ENCODE data around the gene LPAR4. TPM values are rescaled to one million over a fixed set of nuclear protein-coding genes. Genes with fewer than 3 reads are reported as not detected.

The LPAR4 gene, protein sequence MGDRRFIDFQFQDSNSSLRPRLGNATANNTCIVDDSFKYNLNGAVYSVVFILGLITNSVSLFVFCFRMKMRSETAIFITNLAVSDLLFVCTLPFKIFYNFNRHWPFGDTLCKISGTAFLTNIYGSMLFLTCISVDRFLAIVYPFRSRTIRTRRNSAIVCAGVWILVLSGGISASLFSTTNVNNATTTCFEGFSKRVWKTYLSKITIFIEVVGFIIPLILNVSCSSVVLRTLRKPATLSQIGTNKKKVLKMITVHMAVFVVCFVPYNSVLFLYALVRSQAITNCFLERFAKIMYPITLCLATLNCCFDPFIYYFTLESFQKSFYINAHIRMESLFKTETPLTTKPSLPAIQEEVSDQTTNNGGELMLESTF
- total RNA-seq (under 1 TPM; 0.94 to 0.99 TPM), polyA plus RNA-seq (ENCODE audit: insufficient read depth, low read depth, low replicate concordance) (not detected)
- long read RNA-seq, donor 1, partial matches to known transcripts: 0 of 2 reads
- long read RNA-seq, donor 1, other reads (novel, unspliced or antisense): 0 of 2 reads
- long read RNA-seq, donor 2, partial matches to known transcripts: 0 of 2 reads
- long read RNA-seq, donor 2, other reads (novel, unspliced or antisense): 0 of 2 reads

DNA sequence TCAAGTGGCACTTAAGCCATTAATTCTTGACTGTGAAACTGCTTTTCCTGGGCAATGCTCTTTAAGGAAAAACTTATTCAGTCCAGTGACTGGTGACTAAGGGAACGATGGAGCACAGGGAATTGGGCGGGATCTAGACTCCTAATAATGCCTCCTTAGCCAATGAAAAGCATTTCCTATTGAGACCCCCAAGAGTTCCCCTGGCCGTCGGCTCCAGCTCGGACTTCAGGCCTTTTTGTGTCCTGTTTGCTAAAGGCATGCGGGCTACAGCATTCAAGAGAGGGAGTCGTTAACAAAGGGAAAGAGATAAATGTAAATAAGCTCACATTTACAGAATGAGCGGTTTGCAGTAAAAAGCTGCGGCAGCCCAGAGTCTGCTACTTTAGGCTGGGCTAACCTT is at the start of gene LPAR4:
LPAR4 (plus strand) TSS at position 232 of the 400 bp plus-strand sequence. CDS start 7,150 bp downstream, outside the sequence.
- intact Hi-C loops (cut with DNase I; ENCODE audit: low total_unique reads): no loop called here
- TF ChIP-seq POLR2A (IDR thresholded peaks at IDR 0.05): no peak
- TF ChIP-seq, protein P1, sequence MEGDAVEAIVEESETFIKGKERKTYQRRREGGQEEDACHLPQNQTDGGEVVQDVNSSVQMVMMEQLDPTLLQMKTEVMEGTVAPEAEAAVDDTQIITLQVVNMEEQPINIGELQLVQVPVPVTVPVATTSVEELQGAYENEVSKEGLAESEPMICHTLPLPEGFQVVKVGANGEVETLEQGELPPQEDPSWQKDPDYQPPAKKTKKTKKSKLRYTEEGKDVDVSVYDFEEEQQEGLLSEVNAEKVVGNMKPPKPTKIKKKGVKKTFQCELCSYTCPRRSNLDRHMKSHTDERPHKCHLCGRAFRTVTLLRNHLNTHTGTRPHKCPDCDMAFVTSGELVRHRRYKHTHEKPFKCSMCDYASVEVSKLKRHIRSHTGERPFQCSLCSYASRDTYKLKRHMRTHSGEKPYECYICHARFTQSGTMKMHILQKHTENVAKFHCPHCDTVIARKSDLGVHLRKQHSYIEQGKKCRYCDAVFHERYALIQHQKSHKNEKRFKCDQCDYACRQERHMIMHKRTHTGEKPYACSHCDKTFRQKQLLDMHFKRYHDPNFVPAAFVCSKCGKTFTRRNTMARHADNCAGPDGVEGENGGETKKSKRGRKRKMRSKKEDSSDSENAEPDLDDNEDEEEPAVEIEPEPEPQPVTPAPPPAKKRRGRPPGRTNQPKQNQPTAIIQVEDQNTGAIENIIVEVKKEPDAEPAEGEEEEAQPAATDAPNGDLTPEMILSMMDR (IDR thresholded peaks at IDR 0.05): no peak
- Histone ChIP-seq H3K27me3 (no peaks in the 10 kb centered on the region), H3K9me3 (no peaks in the 10 kb centered on the region), H3K4me1 (no peaks in the 10 kb centered on the region), H3K36me3 (ENCODE audit: low read depth, missing control alignments) (no peaks in the 10 kb centered on the region), H3K4me3 (peak within 1 kb of the TSS in 1 of 2 donors; percentile 23), H3K27ac (no peak within 1 kb of the TSS)
- peak; percentile 13 for DNase-seq
- WGBS, 2 donors: 9 to 20% methylated on average over 8 to 9 of the region's 9 CpGs

DNA sequence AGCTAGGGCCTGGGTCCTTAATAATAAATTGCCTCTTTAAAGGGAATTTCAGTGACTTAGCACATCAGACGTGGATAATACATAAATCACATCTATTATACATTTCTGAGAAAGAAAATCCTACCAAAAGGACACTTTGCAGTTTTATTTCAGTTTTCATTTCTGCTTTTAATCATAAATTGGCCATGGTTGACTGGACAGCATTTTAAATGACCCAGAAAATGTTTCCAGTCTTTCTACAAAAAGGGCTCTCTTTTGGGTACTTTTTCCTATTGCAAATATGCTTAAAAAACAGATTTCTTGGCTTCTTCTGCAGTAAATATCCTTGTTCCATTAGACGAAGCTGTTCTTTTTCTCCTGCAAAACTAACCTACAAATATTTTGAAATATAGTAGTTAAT is 41.4 kb upstream of the LPAR4 start:
- H3K4me3 ChIP-seq: no peak overlapping the region
- no peaks in the 10 kb centered on the region for H3K27me3 ChIP-seq
- intact Hi-C loops (cut with DNase I; ENCODE audit: low total_unique reads): no loop called here
- H3K27ac ChIP-seq: no peak overlapping the region
- no peaks in the 10 kb centered on the region for H3K36me3 ChIP-seq (ENCODE audit: low read depth, missing control alignments)
- no peaks in the 10 kb centered on the region for H3K4me1 ChIP-seq
- no peaks in the 10 kb centered on the region for H3K9me3 ChIP-seq
- TF ChIP-seq POLR2A (IDR thresholded peaks at IDR 0.05): no peak
- TF ChIP-seq, protein P1 (IDR thresholded peaks at IDR 0.05): no peak
- WGBS, 2 donors: 44 to 62% methylated on average over 2 of the region's 2 CpGs
- DNase-seq: no peak

DNA sequence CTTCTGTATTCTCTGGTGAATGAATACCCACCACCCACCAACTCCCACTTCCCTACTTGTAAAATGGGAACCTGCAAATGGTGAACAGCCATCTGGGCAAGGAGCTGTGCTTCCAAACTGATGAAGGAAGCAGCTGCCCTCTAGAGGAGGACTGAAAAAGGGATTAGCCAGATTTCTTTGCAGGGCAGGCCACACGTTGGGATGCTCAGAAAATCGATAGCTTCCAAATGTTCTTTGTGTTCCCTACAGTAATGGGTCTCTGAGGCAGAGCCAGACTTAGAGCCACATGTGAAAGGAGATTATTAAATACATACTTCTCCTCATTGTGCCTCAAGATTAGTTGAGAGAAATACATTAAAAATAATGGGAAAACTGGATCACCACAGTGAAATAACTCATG is 39.3 kb upstream of the LPAR4 start:
- Histone ChIP-seq H3K4me1 (no peaks in the 10 kb centered on the region), H3K4me3 (no peak overlapping the region), H3K27me3 (no peaks in the 10 kb centered on the region), H3K36me3 (ENCODE audit: low read depth, missing control alignments) (no peaks in the 10 kb centered on the region), H3K9me3 (no peaks in the 10 kb centered on the region), H3K27ac (no peak overlapping the region)
- intact Hi-C loops (cut with DNase I; ENCODE audit: low total_unique reads): no loop called here
- 37 to 44% methylated on average over 2 of the region's 2 CpGs for WGBS, 2 donors
- DNase-seq: no peak
- TF ChIP-seq, protein P1 (IDR thresholded peaks at IDR 0.05): peak in 1 of 3 experiments; percentile 17
- TF ChIP-seq POLR2A (IDR thresholded peaks at IDR 0.05): no peak

DNA sequence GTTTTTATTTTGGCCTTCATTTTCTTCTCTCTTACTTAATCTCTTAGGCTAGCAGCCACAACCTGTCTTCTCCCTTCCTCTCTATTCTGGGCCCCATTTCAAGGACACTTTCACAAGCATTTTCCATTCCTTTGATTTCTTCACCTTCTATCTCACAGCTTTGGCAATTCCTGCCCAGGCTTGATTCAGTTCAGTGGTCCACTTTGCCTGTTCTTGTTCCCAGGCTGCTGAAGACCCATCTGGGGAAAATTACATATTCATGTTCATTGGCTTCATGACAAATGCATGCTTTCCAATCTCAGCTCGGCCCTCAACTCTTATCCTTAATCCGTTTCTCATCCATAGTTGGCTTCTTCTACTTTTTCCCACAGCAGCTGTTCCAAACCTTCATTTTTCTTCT is 38.7 kb upstream of the LPAR4 start:
- no peak overlapping the region for H3K4me3 ChIP-seq
- H3K4me1 ChIP-seq: no peaks in the 10 kb centered on the region
- TF ChIP-seq POLR2A (IDR thresholded peaks at IDR 0.05): no peak
- TF ChIP-seq, protein P1 (IDR thresholded peaks at IDR 0.05): no peak
- H3K36me3 ChIP-seq (ENCODE audit: low read depth, missing control alignments): no peaks in the 10 kb centered on the region
- no peaks in the 10 kb centered on the region for H3K27me3 ChIP-seq
- 18 to 44% methylated on average over 2 of the region's 2 CpGs for WGBS, 2 donors
- intact Hi-C loops (cut with DNase I; ENCODE audit: low total_unique reads): no loop called here
- no peak for DNase-seq
- H3K27ac ChIP-seq: no peak overlapping the region
- H3K9me3 ChIP-seq: no peaks in the 10 kb centered on the region

All from testis (tissue), 5 donors.